HG03378 (cell line): Measurements from ENCODE around the gene FOXK1.

ENCODE experiments used
- ATAC-seq: cut with Tn5 transposase; IDR thresholded peaks from one replicate; pipeline ENCODE4 v1.9.1; 2021; ENCODE audit warnings: mild to moderate bottlenecking, moderate library complexity; ENCODE audit not compliant: unreplicated experiment

The FOXK1 gene

GRCh38 chr7:4718075-4718474, 36.0 kb downstream of the FOXK1 start:
- no peak for ATAC-seq

GRCh38 chr7:4720225-4720624, 38.1 kb downstream of the FOXK1 start:
- ATAC-seq = no peak

- ATAC-seq = no peak
Measured at GRCh38 chr7:4722308-4722707, 40.2 kb downstream of the FOXK1 start.

GRCh38 chr7:4722960-4723630, 41.0 kb downstream of the FOXK1 start:
- no peak for ATAC-seq

GRCh38 chr7:4724648-4725013, 42.5 kb downstream of the FOXK1 start:
- peak; percentile 21 for ATAC-seq

GRCh38 chr7:4725014-4725849, 43.1 kb downstream of the FOXK1 start:
- peak; percentile 76 for ATAC-seq

- ATAC-seq = no peak
Measured at GRCh38 chr7:4725850-4726450, 43.9 kb downstream of the FOXK1 start.

- no peak for ATAC-seq
Measured at GRCh38 chr7:4726566-4726965, 44.5 kb downstream of the FOXK1 start.

- ATAC-seq = no peak
Measured at GRCh38 chr7:4727914-4728705, 46.0 kb downstream of the FOXK1 start.

GRCh38 chr7:4729266-4729665, 47.2 kb downstream of the FOXK1 start:
- ATAC-seq = no peak

GRCh38 chr7:4730276-4730675, 48.2 kb downstream of the FOXK1 start:
- no peak for ATAC-seq

GRCh38 chr7:4730971-4731370, 48.9 kb downstream of the FOXK1 start:
- ATAC-seq = no peak

GRCh38 chr7:4731803-4732202, 49.7 kb downstream of the FOXK1 start:
- ATAC-seq = no peak

GRCh38 chr7:4733936-4734528, 51.9 kb downstream of the FOXK1 start:
- ATAC-seq = no peak

- no peak for ATAC-seq
Measured at GRCh38 chr7:4734587-4735345, 52.7 kb downstream of the FOXK1 start.

GRCh38 chr7:4737300-4737699, 55.2 kb downstream of the FOXK1 start:
- ATAC-seq = no peak

- no peak for ATAC-seq
Measured at GRCh38 chr7:4738711-4739527, 56.8 kb downstream of the FOXK1 start.

- no peak for ATAC-seq
Measured at GRCh38 chr7:4739528-4739992, 57.5 kb downstream of the FOXK1 start.

GRCh38 chr7:4740796-4741195, 58.7 kb downstream of the FOXK1 start:
- ATAC-seq = no peak
